B cell (primary cell): ENCODE measurements around the gene SPP2.

Experiments used
- EZH2 ChIP-seq: IDR thresholded peaks from 2 replicates; pipeline ENCODE4 v1.6.1; 2012; ENCODE audit warnings: borderline replicate concordance, low read depth, mild to moderate bottlenecking, moderate library complexity, low read length; ENCODE audit not compliant: insufficient read depth, poor library complexity, severe bottlenecking
- TF ChIP-seq, protein P1 (sequence below): fragments of 200-600 bp; IDR thresholded peaks from one replicate; pipeline ENCODE4 v1.8.0; 2022; ENCODE audit warnings: antibody characterized with exemption, mild to moderate bottlenecking

GRCh38 chr2:234071664-234072063, 21.2 kb downstream of the SPP2 start:
- TF ChIP-seq, protein P1, sequence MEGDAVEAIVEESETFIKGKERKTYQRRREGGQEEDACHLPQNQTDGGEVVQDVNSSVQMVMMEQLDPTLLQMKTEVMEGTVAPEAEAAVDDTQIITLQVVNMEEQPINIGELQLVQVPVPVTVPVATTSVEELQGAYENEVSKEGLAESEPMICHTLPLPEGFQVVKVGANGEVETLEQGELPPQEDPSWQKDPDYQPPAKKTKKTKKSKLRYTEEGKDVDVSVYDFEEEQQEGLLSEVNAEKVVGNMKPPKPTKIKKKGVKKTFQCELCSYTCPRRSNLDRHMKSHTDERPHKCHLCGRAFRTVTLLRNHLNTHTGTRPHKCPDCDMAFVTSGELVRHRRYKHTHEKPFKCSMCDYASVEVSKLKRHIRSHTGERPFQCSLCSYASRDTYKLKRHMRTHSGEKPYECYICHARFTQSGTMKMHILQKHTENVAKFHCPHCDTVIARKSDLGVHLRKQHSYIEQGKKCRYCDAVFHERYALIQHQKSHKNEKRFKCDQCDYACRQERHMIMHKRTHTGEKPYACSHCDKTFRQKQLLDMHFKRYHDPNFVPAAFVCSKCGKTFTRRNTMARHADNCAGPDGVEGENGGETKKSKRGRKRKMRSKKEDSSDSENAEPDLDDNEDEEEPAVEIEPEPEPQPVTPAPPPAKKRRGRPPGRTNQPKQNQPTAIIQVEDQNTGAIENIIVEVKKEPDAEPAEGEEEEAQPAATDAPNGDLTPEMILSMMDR: no peak
- no peak for TF ChIP-seq EZH2
